Sigmoid colon (tissue), 7 donors: ENCODE measurements around the gene NEUROD1. TPM values are rescaled to one million over a fixed set of nuclear protein-coding genes. Genes with fewer than 3 reads are reported as not detected.

Experiments used
- DNase-seq: peaks from one replicate; pipeline ENCODE4 v3.0.0-alpha.2; 2019
- H3K27ac ChIP-seq, 4 donors: fragments of 200-600 bp; sonication (generic); one replicate each; pipeline ENCODE4 v1.5.1; 2016 to 2019; ENCODE audit warnings: mild to moderate bottlenecking in 1 of 4
- H3K27me3 ChIP-seq, 3 donors: fragments of 200-600 bp; sonication (generic); one replicate each; pipeline ENCODE4 v1.5.1; 2019; ENCODE audit warnings: mild to moderate bottlenecking in 1 of 3
- H3K36me3 ChIP-seq, 4 donors: fragments of 200-600 bp; sonication (generic); one replicate each; pipeline ENCODE4 v1.5.1; 2016 to 2019
- H3K4me1 ChIP-seq, 4 donors: fragments of 200-600 bp; sonication (generic); one replicate each; pipeline ENCODE4 v1.5.1; 2017 to 2019
- H3K4me3 ChIP-seq, 4 donors: fragments of 200-600 bp; sonication (generic); one replicate each; pipeline ENCODE4 v1.5.1; 2017 to 2019; ENCODE audit warnings: mild to moderate bottlenecking in 2 of 4, moderate library complexity in 1 of 4
- H3K9me3 ChIP-seq, 4 donors: fragments of 200-600 bp in 3 of 4; sonication (generic) in 3 of 4; one replicate each; pipeline versions ENCODE4 v1.5.1 to v1.6.1; 2013 to 2019
- CTCF ChIP-seq, 4 experiments: fragments of 450-650 bp in 3 of 4; fragments of 200-600 bp in 1 of 4; IDR thresholded peaks; one replicate each; pipeline ENCODE4 v1.5.1; 2016 to 2019; ENCODE audit warnings: antibody characterized with exemption in 4 of 4, mild to moderate bottlenecking in 3 of 4, moderate library complexity in 2 of 4
- EP300 ChIP-seq, 4 donors: sonication (generic); formaldehyde crosslinking; IDR thresholded peaks; one replicate each; pipeline ENCODE4 v1.6.1; 2017; ENCODE audit warnings: antibody characterized with exemption in 4 of 4
- POLR2A ChIP-seq, 2 donors: fragments of 450-650 bp; IDR thresholded peaks; one replicate each; pipeline ENCODE4 v1.6.1; 2016; ENCODE audit warnings: antibody characterized with exemption in 2 of 2, mild to moderate bottlenecking in 2 of 2, moderate library complexity in 2 of 2
- POLR2AphosphoS5 ChIP-seq, 4 donors: sonication (generic); formaldehyde crosslinking; IDR thresholded peaks; one replicate each; pipeline ENCODE4 v1.6.1; 2017; ENCODE audit warnings: antibody characterized with exemption in 4 of 4
- WGBS, 2 donors: extraction: QIAGEN DNeasy Blood & Tissue Kit; methylation state at CpG; one replicate each; pipeline ENCODE4 v1.1.7; 2013; 5-methylcytosine and 5-hydroxymethylcytosine counted together
- intact Hi-C: fragments of 100-400 bp; cut with DNase I; formaldehyde crosslinking; loops from one replicate; pipeline ENCODE4 v1.15.1; 2023
- polyA plus RNA-seq, 3 donors: library from polyadenylated mRNA; stranded (reverse); fragments of 200-250 nt; gene quantifications; one replicate each; pipeline ENCODE4 v1.2.3, GENCODE V29; 2013
- total RNA-seq, 4 donors: library from RNA; depleted of rRNA; stranded (reverse); fragments of >200 nt; gene quantifications; one replicate each; pipeline ENCODE4 v1.1.0, GENCODE V29; 2016
- donor health status: healthy with polysubstance abuse.
- donor health status: Bipolar disorder and iron deficiency.
- donor health status: healthy.

The NEUROD1 gene
- total and polyA plus RNA-seq, 7 donors = 0.39 to 3.6 (median 2.3) TPM; not detected in 4

- Histone ChIP-seq H3K9me3 (no peaks in the 10 kb centered on the region), H3K27ac (no peak overlapping the region), H3K4me1 (peaks cover 0 to 40% (median 27%) of the 10 kb centered on the region in 4 donors), H3K4me3 (peak overlapping the region in 3 of 4 donors; percentile 12 to 28 (median 19)), H3K36me3 (no peaks in the 10 kb centered on the region), H3K27me3 (peaks cover 52 to 91% (median 65%) of the 10 kb centered on the region in 3 donors)
- TF ChIP-seq CTCF (IDR thresholded peaks at IDR 0.05) = no peak
- no peak for TF ChIP-seq POLR2A (IDR thresholded peaks at IDR 0.05)
- TF ChIP-seq EP300 (IDR thresholded peaks at IDR 0.05) = no peak
- no peak for TF ChIP-seq POLR2AphosphoS5 (IDR thresholded peaks at IDR 0.05)
- WGBS, 2 donors = 2 to 7% methylated on average over 85 of the region's 85 CpGs
- intact Hi-C loops = no loop called here
- DNase-seq = peak; percentile 63
Observed at GRCh38 chr2:181683518-181684453, 3.5 kb upstream of the NEUROD1 start.

- WGBS, 2 donors = 4 to 21% methylated on average over 42 of the region's 42 CpGs
- TF ChIP-seq CTCF (IDR thresholded peaks at IDR 0.05) = no peak
- TF ChIP-seq POLR2AphosphoS5 (IDR thresholded peaks at IDR 0.05) = no peak
- no peak for TF ChIP-seq POLR2A (IDR thresholded peaks at IDR 0.05)
- H3K9me3 ChIP-seq = no peaks in the 10 kb centered on the region
- intact Hi-C loops = no loop called here
- DNase-seq = no peak
- peak overlapping the region in 3 of 4 donors; percentile 12 to 28 (median 19) for H3K4me3 ChIP-seq
- no peak overlapping the region for H3K27ac ChIP-seq
- peaks cover 0 to 40% (median 27%) of the 10 kb centered on the region in 4 donors for H3K4me1 ChIP-seq
- H3K36me3 ChIP-seq = no peaks in the 10 kb centered on the region
- H3K27me3 ChIP-seq = peaks cover 56 to 98% (median 73%) of the 10 kb centered on the region in 3 donors
Observed at GRCh38 chr2:181682795-181683517, 2.6 kb upstream of the NEUROD1 start.

- H3K27me3 ChIP-seq = peaks cover 56 to 98% (median 78%) of the 10 kb centered on the region in 3 donors
- DNase-seq = no peak
- peaks cover 0 to 40% (median 27%) of the 10 kb centered on the region in 4 donors for H3K4me1 ChIP-seq
- no peaks in the 10 kb centered on the region for H3K36me3 ChIP-seq
- intact Hi-C loops = no loop called here
- H3K9me3 ChIP-seq = no peaks in the 10 kb centered on the region
- no peak overlapping the region for H3K4me3 ChIP-seq
- no peak for TF ChIP-seq POLR2AphosphoS5 (IDR thresholded peaks at IDR 0.05)
- no peak for TF ChIP-seq CTCF (IDR thresholded peaks at IDR 0.05)
- no peak for TF ChIP-seq EP300 (IDR thresholded peaks at IDR 0.05)
- TF ChIP-seq POLR2A (IDR thresholded peaks at IDR 0.05) = no peak
- H3K27ac ChIP-seq = no peak overlapping the region
- WGBS, 2 donors = 6 to 21% methylated on average over 24 of the region's 24 CpGs
Observed at GRCh38 chr2:181682026-181682789, 1.9 kb upstream of the NEUROD1 start.

- no peak for DNase-seq
- Histone ChIP-seq H3K27ac (no peak overlapping the region), H3K27me3 (peaks cover 56 to 95% (median 78%) of the 10 kb centered on the region in 3 donors), H3K4me1 (peaks cover 0 to 40% (median 27%) of the 10 kb centered on the region in 4 donors), H3K36me3 (no peaks in the 10 kb centered on the region), H3K4me3 (no peak overlapping the region), H3K9me3 (no peaks in the 10 kb centered on the region)
- TF ChIP-seq CTCF (IDR thresholded peaks at IDR 0.05) (no peak), EP300 (IDR thresholded peaks at IDR 0.05) (no peak), POLR2A (IDR thresholded peaks at IDR 0.05) (no peak), POLR2AphosphoS5 (IDR thresholded peaks at IDR 0.05) (no peak)
- 6 to 15% methylated on average over 38 of the region's 38 CpGs for WGBS, 2 donors
- intact Hi-C loops = no loop called here
Observed at GRCh38 chr2:181680937-181681811, 857 bp upstream of the NEUROD1 start.
